ENCODE data around the gene ATG5.

- TF ChIP-seq CTCF (conservative IDR thresholded peaks at IDR 0.05), result no peak
- no peak for TF ChIP-seq ZFX (IDR thresholded peaks at IDR 0.05)
Observed at GRCh38 chr6:106272287-106272686, 53.3 kb downstream of the ATG5 start.

Measured in C4-2B (cell line).